NB4 (cell line): ENCODE results near the gene LCP1.
A peak's percentile ranks its signal among the peaks of the same experiment; 100 is the strongest.

Source experiments
- DNase-seq: peaks from one replicate; pipeline ENCODE4 v3.0.0; 2010; ENCODE audit warnings: low read depth
- H3K4me3 ChIP-seq: one replicate; pipeline ENCODE4 v1.5.1; 2011; ENCODE audit warnings: mild to moderate bottlenecking, low read depth, low read length, moderate library complexity
- MAX ChIP-seq: IDR thresholded peaks from 2 replicates; pipeline ENCODE4 v1.6.1; 2011; ENCODE audit warnings: low read depth, low read length
- MYC ChIP-seq: IDR thresholded peaks from 2 replicates; pipeline ENCODE4 v1.6.1; 2011; ENCODE audit warnings: low read depth, low read length
- POLR2A ChIP-seq: IDR thresholded peaks from 2 replicates; pipeline ENCODE4 v1.6.1; 2011; ENCODE audit warnings: mild to moderate bottlenecking; ENCODE audit not compliant: insufficient read length; ENCODE audit errors: extremely low read depth
- TF ChIP-seq, protein P1 (sequence below): IDR thresholded peaks from one replicate; pipeline ENCODE4 v1.5.1; 2012; ENCODE audit warnings: low read depth, low read length

The LCP1 gene

GRCh38 chr13:46103037-46103436 is 78.9 kb downstream of the LCP1 start:
- H3K4me3 ChIP-seq: no peak overlapping the region
- no peak for DNase-seq
- TF ChIP-seq, protein P1, sequence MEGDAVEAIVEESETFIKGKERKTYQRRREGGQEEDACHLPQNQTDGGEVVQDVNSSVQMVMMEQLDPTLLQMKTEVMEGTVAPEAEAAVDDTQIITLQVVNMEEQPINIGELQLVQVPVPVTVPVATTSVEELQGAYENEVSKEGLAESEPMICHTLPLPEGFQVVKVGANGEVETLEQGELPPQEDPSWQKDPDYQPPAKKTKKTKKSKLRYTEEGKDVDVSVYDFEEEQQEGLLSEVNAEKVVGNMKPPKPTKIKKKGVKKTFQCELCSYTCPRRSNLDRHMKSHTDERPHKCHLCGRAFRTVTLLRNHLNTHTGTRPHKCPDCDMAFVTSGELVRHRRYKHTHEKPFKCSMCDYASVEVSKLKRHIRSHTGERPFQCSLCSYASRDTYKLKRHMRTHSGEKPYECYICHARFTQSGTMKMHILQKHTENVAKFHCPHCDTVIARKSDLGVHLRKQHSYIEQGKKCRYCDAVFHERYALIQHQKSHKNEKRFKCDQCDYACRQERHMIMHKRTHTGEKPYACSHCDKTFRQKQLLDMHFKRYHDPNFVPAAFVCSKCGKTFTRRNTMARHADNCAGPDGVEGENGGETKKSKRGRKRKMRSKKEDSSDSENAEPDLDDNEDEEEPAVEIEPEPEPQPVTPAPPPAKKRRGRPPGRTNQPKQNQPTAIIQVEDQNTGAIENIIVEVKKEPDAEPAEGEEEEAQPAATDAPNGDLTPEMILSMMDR: no peak

- TF ChIP-seq MYC (no peak), POLR2A (no peak), MAX (no peak)
- TF ChIP-seq, protein P1: no peak
- DNase-seq: no peak
- no peak overlapping the region for H3K4me3 ChIP-seq
These were observed 79.7 kb downstream of the LCP1 start for GRCh38 chr13:46102255-46102605.

DNA sequence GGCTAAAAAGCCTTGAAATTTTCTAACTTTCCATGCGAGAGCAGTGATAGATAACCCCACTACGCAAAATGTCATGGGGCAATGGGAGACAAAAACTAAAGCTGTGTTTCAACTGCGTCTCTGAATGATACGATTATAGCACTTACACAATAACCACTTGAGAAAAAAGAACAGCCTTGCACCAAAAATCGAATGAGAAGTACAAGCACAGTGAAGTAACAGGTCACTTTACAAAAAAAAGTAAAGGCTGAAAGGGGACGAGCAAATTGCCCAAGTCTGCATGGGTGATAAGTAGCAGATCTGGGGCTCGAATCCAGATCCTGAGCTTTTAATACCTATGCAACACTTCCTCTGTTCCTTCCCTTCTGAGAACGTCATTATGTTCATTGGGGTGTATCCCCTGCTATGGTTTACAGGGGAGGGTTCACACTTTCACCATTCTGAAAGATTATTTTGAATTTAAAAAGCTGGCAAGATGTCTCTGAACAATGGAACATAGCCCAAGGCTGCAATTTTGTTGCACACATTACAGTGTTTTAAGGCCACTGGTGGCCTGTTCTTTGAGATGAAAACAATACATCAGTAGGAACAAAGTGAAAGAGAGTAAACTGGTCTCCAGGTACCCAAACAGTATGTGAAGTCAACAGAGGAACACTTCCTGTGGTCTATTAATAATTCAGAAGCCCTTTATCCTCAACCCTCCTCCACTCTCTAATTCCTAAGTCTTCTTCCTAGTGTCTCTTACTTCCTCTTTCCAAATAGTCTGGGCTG is 80.3 kb downstream of the LCP1 start:
- H3K4me3 ChIP-seq: no peak overlapping the region
- peak; percentile 59 for DNase-seq
- TF ChIP-seq, protein P1: no peak

DNA sequence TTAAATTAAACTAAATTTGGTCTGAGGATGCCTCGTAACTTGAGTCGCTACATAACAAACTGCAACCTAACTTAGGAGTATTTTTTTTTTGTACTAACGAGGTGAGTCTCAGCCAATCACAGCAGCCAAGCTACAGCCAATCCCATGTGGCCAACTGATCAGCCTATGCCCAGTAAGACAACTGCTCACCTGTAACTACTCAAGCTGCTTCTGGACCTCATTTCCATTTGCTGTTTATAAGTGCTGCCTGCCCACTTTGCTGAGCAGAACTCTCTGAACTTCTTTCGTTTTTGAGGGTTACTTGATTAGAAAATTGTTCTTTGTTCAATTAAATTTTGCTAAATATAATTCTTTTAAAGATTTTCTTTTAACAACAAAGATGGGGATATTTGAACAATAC is 81.0 kb downstream of the LCP1 start:
- no peak for DNase-seq

GRCh38 chr13:46100191-46100815 is 81.7 kb downstream of the LCP1 start:
- H3K4me3 ChIP-seq: no peak overlapping the region
- peak; percentile 72 for DNase-seq
- TF ChIP-seq POLR2A (no peak), MAX (no peak), MYC (no peak)
- TF ChIP-seq, protein P1: no peak

More for the DNA sequence above, 81.0 kb downstream of the LCP1 start:
- no peak overlapping the region for H3K4me3 ChIP-seq
- TF ChIP-seq MAX (no peak), POLR2A (no peak), MYC (no peak)
- TF ChIP-seq, protein P1: no peak

GRCh38 chr13:46097663-46098062 is 84.3 kb downstream of the LCP1 start:
- no peak for DNase-seq
- no peak for TF ChIP-seq MYC
- TF ChIP-seq POLR2A: no peak
- TF ChIP-seq, protein P1: no peak
- no peak for TF ChIP-seq MAX
- H3K4me3 ChIP-seq: no peak overlapping the region
